Fibroblast of mammary gland (primary cell): ENCODE measurements around the gene TMEM131.
"Not testable (repeated sequence)": the region's sequence is repeated elsewhere in the genome, so short reads cannot be mapped to it uniquely, and the experiment has no call there.

Source experiments
- DNase-seq: peaks from one replicate; pipeline ENCODE4 v3.0.0-alpha.2; 2010; ENCODE audit warnings: low read depth
- H3K4me3 ChIP-seq: 2 replicates; pipeline ENCODE4 v1.5.1; 2011; ENCODE audit warnings: low read depth, mild to moderate bottlenecking, low read length, moderate library complexity; ENCODE audit not compliant: control insufficient read depth
- CTCF ChIP-seq: conservative IDR thresholded peaks from 2 replicates; pipeline ENCODE4 v1.5.1; 2011; ENCODE audit warnings: low read depth, low read length, inconsistent platforms; ENCODE audit not compliant: control insufficient read depth, insufficient read depth

The TMEM131 gene

GRCh38 chr2:97995734-97996624 lies at the start of gene TMEM131:
Gene TMEM131, minus strand, starts transcription at chr2:97995948. Its CDS starts 286 bp downstream, at chr2:97995662.
- DNase-seq: peak; percentile 91
- no peak for TF ChIP-seq CTCF
- H3K4me3 ChIP-seq: peak within 1 kb of the TSS; percentile 88

GRCh38 chr2:98044730-98045129 lies 49.0 kb upstream of the TMEM131 start:
- not testable (repeated sequence) for DNase-seq, H3K4me3 ChIP-seq

- DNase-seq: no peak
- TF ChIP-seq CTCF: no peak
Observed at GRCh38 chr2:98043101-98043500, 47.4 kb upstream of the TMEM131 start.

DNA sequence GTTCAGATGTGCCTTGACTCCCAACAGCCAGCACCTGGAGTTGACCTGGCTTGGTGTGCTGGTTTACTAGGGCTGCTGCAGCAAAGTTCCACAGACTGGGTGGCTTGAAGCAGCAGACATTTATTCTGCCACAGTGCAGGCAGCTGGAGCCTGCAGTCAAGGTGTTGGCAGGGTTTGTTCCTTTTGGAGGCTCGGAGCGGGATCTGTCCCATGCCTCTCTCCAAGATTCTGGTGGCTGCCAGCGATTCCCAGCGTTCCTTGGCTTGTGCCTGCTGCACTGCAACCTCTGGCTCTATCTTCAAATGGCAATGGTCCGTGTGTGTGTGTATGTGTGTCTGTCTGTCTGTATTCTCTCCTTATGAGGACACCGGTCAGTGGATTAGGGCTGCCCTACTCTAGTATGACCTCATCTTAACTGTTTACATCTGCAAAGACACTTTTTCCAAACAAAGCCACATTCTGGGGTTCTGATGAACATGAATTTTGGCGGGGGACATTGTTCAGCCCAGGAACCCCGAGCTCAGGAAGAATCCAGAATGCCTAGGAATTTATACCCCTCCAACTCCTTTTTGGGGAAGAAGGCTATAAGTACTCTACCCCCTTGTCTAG lies 44.7 kb upstream of the TMEM131 start:
- H3K4me3 ChIP-seq: no peak overlapping the region
- TF ChIP-seq CTCF: no peak
- DNase-seq: no peak

More at GRCh38 chr2:98043101-98043500, 47.4 kb upstream of the TMEM131 start:
- H3K4me3 ChIP-seq: no peak overlapping the region

DNA sequence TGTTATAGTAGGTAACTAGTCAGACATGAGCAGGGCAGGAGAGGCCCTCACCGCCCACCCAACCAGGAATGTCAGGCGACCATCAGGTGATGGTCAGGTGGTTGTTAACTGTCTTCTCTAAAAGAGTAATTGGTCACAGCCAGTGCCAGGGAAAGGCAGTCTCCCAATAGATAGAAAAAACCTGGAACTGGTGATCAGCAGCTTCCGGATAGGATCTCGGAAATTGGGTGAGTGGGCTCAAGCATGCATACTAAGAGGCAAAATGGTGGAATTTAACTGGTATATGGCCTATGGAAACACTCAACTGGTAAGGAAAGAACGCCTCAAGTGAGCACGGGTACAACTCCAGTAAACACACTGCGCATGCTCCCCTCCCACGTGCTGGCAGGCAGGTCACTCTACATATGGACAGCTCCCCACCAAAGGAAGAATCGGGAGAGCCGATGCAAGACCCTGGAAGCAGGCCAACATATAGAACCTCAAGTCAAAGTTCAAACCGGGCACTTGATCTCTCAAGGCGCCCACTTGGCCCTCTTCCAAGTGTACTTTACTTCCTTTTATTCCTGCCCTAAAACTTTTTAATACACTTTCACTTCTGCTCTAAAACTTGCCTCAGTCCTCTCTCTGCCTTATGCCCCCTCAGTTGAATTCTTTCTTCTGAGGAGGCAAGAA lies 43.5 kb upstream of the TMEM131 start:
- no peak for DNase-seq
- no peak for TF ChIP-seq CTCF
- H3K4me3 ChIP-seq: no peak overlapping the region

GRCh38 chr2:98037666-98038336 lies 42.1 kb upstream of the TMEM131 start:
- DNase-seq: no peak

More at GRCh38 chr2:98037666-98038336, 42.1 kb upstream of the TMEM131 start:
- no peak for TF ChIP-seq CTCF
- no peak overlapping the region for H3K4me3 ChIP-seq
